Neural cell (in vitro differentiated cells): Measurements from ENCODE around the gene CDKL5. TPM values are rescaled to one million over a fixed set of nuclear protein-coding genes. Genes with fewer than 3 reads are reported as not detected.

ENCODE experiments used
- H2AFZ ChIP-seq: fragments of 200-600, 300-800 bp; sonication (generic), shearing (Covaris generic); 2 replicates; pipeline ENCODE4 v1.6.0; 2014; ENCODE audit warnings: low read depth, mild to moderate bottlenecking, antibody characterized with exemption, low read length, moderate library complexity
- H3F3A ChIP-seq: fragments of 200-600 bp; shearing (Covaris generic); 2 replicates; pipeline ENCODE4 v1.6.1; 2016; ENCODE audit warnings: mild to moderate bottlenecking, moderate library complexity, mixed read lengths, antibody characterized with exemption, low read length; ENCODE audit not compliant: insufficient read depth, poor library complexity, severe bottlenecking
- H3K27ac ChIP-seq: fragments of 200-600, 300-800 bp; sonication (generic), shearing (Covaris generic); 2 replicates; pipeline ENCODE4 v1.5.1; 2014; ENCODE audit warnings: mild to moderate bottlenecking, low read length, moderate library complexity
- H3K27me3 ChIP-seq: fragments of 300-800, 200-600 bp; sonication (generic), shearing (Covaris generic); 2 replicates; pipeline ENCODE4 v1.6.0; 2014; ENCODE audit warnings: mild to moderate bottlenecking, low read depth, low read length, moderate library complexity; ENCODE audit not compliant: insufficient read depth
- H3K36me3 ChIP-seq: fragments of 300-800, 200-600 bp; sonication (generic), shearing (Covaris generic); 2 replicates; pipeline ENCODE4 v1.5.1; 2014; ENCODE audit warnings: mild to moderate bottlenecking, antibody characterized with exemption, low read length, moderate library complexity; ENCODE audit not compliant: insufficient read depth
- H3K4me2 ChIP-seq: fragments of 300-800, 200-600 bp; sonication (generic), shearing (Covaris generic); 2 replicates; pipeline ENCODE4 v1.6.0; 2014; ENCODE audit warnings: mild to moderate bottlenecking, low read length
- H3K4me3 ChIP-seq: fragments of 300-800, 200-600 bp; sonication (generic), shearing (Covaris generic); 2 replicates; pipeline ENCODE4 v1.5.1; 2014; ENCODE audit warnings: mild to moderate bottlenecking, low read length, moderate library complexity
- H3K79me2 ChIP-seq: fragments of 200-600 bp; shearing (Covaris generic); replicated peaks from 2 replicates; pipeline ENCODE4 v1.6.0; 2014; ENCODE audit warnings: mild to moderate bottlenecking, low read length, moderate library complexity; ENCODE audit not compliant: insufficient read depth
- H3K9ac ChIP-seq: fragments of 300-800, 200-600 bp; sonication (generic), shearing (Covaris generic); 2 replicates; pipeline ENCODE4 v1.6.1; 2016; ENCODE audit warnings: mild to moderate bottlenecking, low read length, mixed read lengths
- H3K9me2 ChIP-seq: fragments of 200-600 bp; shearing (Covaris generic); 2 replicates; pipeline ENCODE4 v1.6.1; 2016; ENCODE audit warnings: mild to moderate bottlenecking, low read length, mixed read lengths; ENCODE audit not compliant: insufficient read depth
- H3K9me3 ChIP-seq: fragments of 200-600, 300-800 bp; sonication (generic), shearing (Covaris generic); 2 replicates; pipeline ENCODE4 v1.6.1; 2016; ENCODE audit warnings: mild to moderate bottlenecking, mixed run types, low read length, moderate library complexity, mixed read lengths
- H4K20me1 ChIP-seq: fragments of 200-600 bp; shearing (Covaris generic); 2 replicates; pipeline ENCODE4 v1.6.1; 2016; ENCODE audit warnings: mild to moderate bottlenecking, mixed run types; ENCODE audit not compliant: insufficient read depth
- CTCF ChIP-seq: fragments of 450-650 bp; IDR thresholded peaks from 2 replicates; pipeline ENCODE4 v1.5.1; 2014; ENCODE audit warnings: antibody characterized with exemption, mild to moderate bottlenecking, moderate library complexity; ENCODE audit not compliant: poor library complexity, severe bottlenecking
- EP300 ChIP-seq: fragments of 450-650 bp; conservative IDR thresholded peaks from 2 replicates; pipeline ENCODE4 v1.6.1; 2014; ENCODE audit warnings: antibody characterized with exemption, mild to moderate bottlenecking, moderate library complexity; ENCODE audit not compliant: poor library complexity, severe bottlenecking
- EZH2 ChIP-seq: fragments of 200-600, 300-800 bp; shearing (Covaris generic), sonication (generic); IDR thresholded peaks from 2 replicates; pipeline ENCODE4 v1.6.1; 2014; ENCODE audit warnings: antibody characterized with exemption, low read length, borderline replicate concordance, mild to moderate bottlenecking; ENCODE audit not compliant: insufficient read depth, poor library complexity, severe bottlenecking
- MXI1 ChIP-seq: fragments of 450-650 bp; conservative IDR thresholded peaks from 2 replicates; pipeline ENCODE4 v1.6.1; 2014; ENCODE audit warnings: antibody characterized with exemption, mild to moderate bottlenecking; ENCODE audit not compliant: poor library complexity, severe bottlenecking
- POLR2AphosphoS5 ChIP-seq: IDR thresholded peaks from 2 replicates; pipeline ENCODE4 v1.6.1; 2012
- RAD21 ChIP-seq: fragments of 450-650 bp; conservative IDR thresholded peaks from 2 replicates; pipeline ENCODE4 v1.6.1; 2014; ENCODE audit warnings: antibody characterized with exemption, mild to moderate bottlenecking, moderate library complexity
- REST ChIP-seq: IDR thresholded peaks from 2 replicates; pipeline ENCODE4 v1.6.1; 2012; ENCODE audit warnings: borderline replicate concordance
- SMC3 ChIP-seq: fragments of 450-650 bp; conservative IDR thresholded peaks from 2 replicates; pipeline ENCODE4 v1.6.1; 2014; ENCODE audit warnings: antibody characterized with exemption, mild to moderate bottlenecking, moderate library complexity; ENCODE audit not compliant: poor library complexity
- TAF1 ChIP-seq: IDR thresholded peaks from 2 replicates; pipeline ENCODE4 v1.6.1; 2012; ENCODE audit warnings: low read depth
- polyA plus RNA-seq: library from polyadenylated mRNA; depleted of rRNA; stranded (reverse); fragments of >200 nt; gene quantifications from 2 replicates; pipeline ENCODE4 v1.2.3, GENCODE V29; 2014

CDKL5 gene
- polyA plus RNA-seq, 1 donor from 2014 or later = 5.3 TPM

DNA sequence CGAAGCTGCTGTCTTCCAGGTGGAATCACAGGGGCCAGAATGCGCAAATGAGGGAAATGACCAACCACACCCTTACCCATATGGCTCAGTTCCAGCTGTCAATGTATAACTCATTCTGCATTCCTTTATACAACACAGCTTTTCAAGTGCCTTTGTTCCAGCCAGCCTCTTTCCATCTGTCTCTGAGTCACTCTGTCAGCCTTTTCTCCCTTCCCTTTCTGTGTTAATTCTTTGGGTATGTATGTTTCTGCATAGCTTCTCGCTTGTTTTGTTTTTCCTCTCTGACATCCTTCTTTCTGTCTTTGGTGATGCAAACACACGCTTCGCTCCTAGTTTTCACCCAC, 192.0 kb downstream of the CDKL5 start:
- no peaks in the 10 kb centered on the region for H3F3A ChIP-seq
- H3K36me3 ChIP-seq = no peaks in the 10 kb centered on the region
- H3K9me3 ChIP-seq = no peaks in the 10 kb centered on the region
- H2AFZ ChIP-seq = no peak overlapping the region
- H3K9me2 ChIP-seq = no peaks in the 10 kb centered on the region
- no peak overlapping the region for H3K27ac ChIP-seq
- H4K20me1 ChIP-seq = no peaks in the 10 kb centered on the region
- no peak overlapping the region for H3K9ac ChIP-seq
- no peaks in the 10 kb centered on the region for H3K79me2 ChIP-seq
- no peak overlapping the region for H3K4me3 ChIP-seq
- no peak overlapping the region for H3K4me2 ChIP-seq
- no peak for TF ChIP-seq POLR2AphosphoS5
- no peaks in the 10 kb centered on the region for H3K27me3 ChIP-seq

DNA sequence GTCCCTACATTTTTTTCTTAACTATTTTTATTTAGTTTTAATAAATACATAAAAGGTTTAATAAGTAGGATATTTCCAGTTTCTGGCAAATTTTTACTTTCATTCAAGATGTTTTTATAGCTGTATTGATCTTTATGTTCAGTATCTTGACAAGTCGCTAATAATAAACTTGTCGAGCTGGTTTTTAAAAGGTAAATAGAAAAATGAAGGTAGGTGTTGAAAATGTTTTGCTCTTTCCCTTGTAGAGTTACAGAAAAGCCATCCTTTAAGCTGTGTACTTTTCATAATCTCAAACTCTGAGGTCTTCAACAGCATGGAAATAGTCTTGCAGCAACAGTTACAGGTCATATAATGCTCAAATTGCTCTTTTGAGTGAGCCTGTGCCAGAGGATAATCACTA, 193.9 kb downstream of the CDKL5 start:
- no peak for TF ChIP-seq SMC3
- TF ChIP-seq TAF1 = no peak
- TF ChIP-seq EP300 = no peak
- TF ChIP-seq RAD21 = no peak
- TF ChIP-seq POLR2AphosphoS5 = no peak
- TF ChIP-seq CTCF = no peak
- no peak for TF ChIP-seq REST
- no peak for TF ChIP-seq EZH2
- TF ChIP-seq MXI1 = no peak
- no peaks in the 10 kb centered on the region for H3K36me3 ChIP-seq
- H3K27ac ChIP-seq = no peak overlapping the region
- no peaks in the 10 kb centered on the region for H3K9me2 ChIP-seq
- H3K27me3 ChIP-seq = no peaks in the 10 kb centered on the region
- H3K9me3 ChIP-seq = no peaks in the 10 kb centered on the region
- H3K4me3 ChIP-seq = no peak overlapping the region
- H4K20me1 ChIP-seq = no peaks in the 10 kb centered on the region
- no peak overlapping the region for H3K9ac ChIP-seq
- H2AFZ ChIP-seq = no peak overlapping the region
- no peaks in the 10 kb centered on the region for H3K79me2 ChIP-seq
- no peak overlapping the region for H3K4me2 ChIP-seq
- H3F3A ChIP-seq = no peaks in the 10 kb centered on the region

- Histone ChIP-seq H3K79me2 (no peaks in the 10 kb centered on the region), H3K27ac (no peak overlapping the region), H3K4me2 (no peak overlapping the region), H3K4me3 (no peak overlapping the region), H3K36me3 (no peaks in the 10 kb centered on the region), H3K9me3 (no peaks in the 10 kb centered on the region), H3K9me2 (no peaks in the 10 kb centered on the region), H2AFZ (no peak overlapping the region), H3F3A (no peaks in the 10 kb centered on the region), H4K20me1 (no peaks in the 10 kb centered on the region), H3K27me3 (no peaks in the 10 kb centered on the region), H3K9ac (no peak overlapping the region)
- TF ChIP-seq SMC3 (no peak), EZH2 (no peak), RAD21 (no peak), EP300 (no peak), CTCF (no peak), POLR2AphosphoS5 (no peak), TAF1 (no peak), MXI1 (no peak), REST (no peak)
Measured at GRCh38 chrX:18620349-18620748, 194.9 kb downstream of the CDKL5 start.
